ENCODE data around the gene SMIM23. TPM values are rescaled to one million over a fixed set of nuclear protein-coding genes. Genes with fewer than 3 reads are reported as not detected.

The SMIM23 gene
- total RNA-seq, 1 experiment from 2014 or later, result not detected

DNA sequence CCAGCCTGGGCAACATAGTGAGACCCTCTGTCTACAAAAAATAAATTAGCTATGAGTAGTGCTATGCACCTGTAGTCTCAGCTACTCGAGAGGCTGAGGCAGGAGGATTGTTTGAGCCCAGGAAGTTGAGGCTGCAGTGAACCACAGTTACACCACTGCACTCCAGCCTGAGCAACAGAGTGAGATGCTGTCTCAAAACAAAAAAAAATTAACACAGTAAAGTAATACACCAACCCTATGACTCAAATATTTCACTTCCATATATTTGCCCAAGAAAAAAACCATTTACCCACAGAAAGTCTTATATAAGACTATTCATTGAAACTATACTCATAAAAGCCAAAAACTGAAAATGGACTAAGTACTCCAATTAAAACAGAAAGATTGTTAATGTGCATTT, 16.2 kb downstream of the SMIM23 start (continued):
- TF ChIP-seq, protein P1, sequence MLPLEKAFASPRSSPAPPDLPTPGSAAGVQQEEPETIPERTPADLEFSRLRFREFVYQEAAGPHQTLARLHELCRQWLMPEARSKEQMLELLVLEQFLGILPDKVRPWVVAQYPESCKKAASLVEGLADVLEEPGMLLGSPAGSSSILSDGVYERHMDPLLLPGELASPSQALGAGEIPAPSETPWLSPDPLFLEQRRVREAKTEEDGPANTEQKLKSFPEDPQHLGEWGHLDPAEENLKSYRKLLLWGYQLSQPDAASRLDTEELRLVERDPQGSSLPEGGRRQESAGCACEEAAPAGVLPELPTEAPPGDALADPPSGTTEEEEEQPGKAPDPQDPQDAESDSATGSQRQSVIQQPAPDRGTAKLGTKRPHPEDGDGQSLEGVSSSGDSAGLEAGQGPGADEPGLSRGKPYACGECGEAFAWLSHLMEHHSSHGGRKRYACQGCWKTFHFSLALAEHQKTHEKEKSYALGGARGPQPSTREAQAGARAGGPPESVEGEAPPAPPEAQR (CRISPR knock-in tag; IDR thresholded peaks at IDR 0.05), result no peak

DNA sequence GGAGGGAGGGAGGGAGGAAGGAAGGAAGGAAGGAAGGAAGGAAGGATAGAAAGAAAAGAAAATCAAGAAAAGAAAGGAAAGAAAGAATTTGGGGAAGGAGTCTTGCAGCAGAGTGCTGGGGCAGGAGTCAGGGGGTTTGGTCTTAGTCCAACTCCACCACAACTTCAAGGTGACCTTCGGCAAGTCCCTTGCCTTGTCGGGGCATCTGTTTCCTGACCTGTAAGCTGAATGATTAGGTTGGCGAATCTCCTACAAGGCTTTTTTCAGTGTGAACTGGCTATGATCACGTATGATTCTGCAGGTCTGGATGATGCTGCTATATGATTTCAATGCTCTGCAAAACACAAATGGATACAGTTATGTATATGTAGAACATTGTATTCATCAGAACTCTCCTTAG, 20.1 kb downstream of the SMIM23 start:
- H3K27me3 Mint-ChIP-seq (ENCODE audit: low read depth), result no peaks in the 10 kb centered on the region; the same call in 1 of the 2 replicates
- peaks cover 8% of the 10 kb centered on the region for H3K9me3 Mint-ChIP-seq
- CTCF ChIA-PET, result interaction anchor here (0.8 kb wide), 1 partner anchor 632 kb away, joined by 3 read pairs; no protein-coding TSS in a partner anchor
- DNase-seq (ENCODE audit: low spot score) (no peak), ATAC-seq (no peak)
- no peak overlapping the region for H3K4me3 Mint-ChIP-seq
- POLR2A ChIA-PET, result no interaction called here
- TF ChIP-seq ZNF671 (CRISPR knock-in tag; IDR thresholded peaks at IDR 0.05) (no peak), ZNF219 (CRISPR knock-in tag; IDR thresholded peaks at IDR 0.05; ENCODE audit: borderline replicate concordance) (no peak), ZNF121 (CRISPR knock-in tag; IDR thresholded peaks at IDR 0.05) (no peak), CREB1 (CRISPR knock-in tag; IDR thresholded peaks at IDR 0.05) (no peak), FOXK1 (CRISPR knock-in tag; IDR thresholded peaks at IDR 0.05) (no peak), NFE2L1 (CRISPR knock-in tag; IDR thresholded peaks at IDR 0.05) (no peak), SP1 (CRISPR knock-in tag; conservative IDR thresholded peaks at IDR 0.05) (no peak), KAT7 (CRISPR knock-in tag; IDR thresholded peaks at IDR 0.05; ENCODE audit: borderline replicate concordance) (no peak), ZNF232 (CRISPR knock-in tag; IDR thresholded peaks at IDR 0.05) (no peak), IRF2 (CRISPR knock-in tag; IDR thresholded peaks at IDR 0.05; ENCODE audit: borderline replicate concordance, low read depth) (no peak), NFYB (CRISPR knock-in tag; conservative IDR thresholded peaks at IDR 0.05; ENCODE audit: low read depth) (no peak), FOXJ3 (CRISPR knock-in tag; IDR thresholded peaks at IDR 0.05; ENCODE audit: borderline replicate concordance) (no peak)
- TF ChIP-seq, protein P2, sequence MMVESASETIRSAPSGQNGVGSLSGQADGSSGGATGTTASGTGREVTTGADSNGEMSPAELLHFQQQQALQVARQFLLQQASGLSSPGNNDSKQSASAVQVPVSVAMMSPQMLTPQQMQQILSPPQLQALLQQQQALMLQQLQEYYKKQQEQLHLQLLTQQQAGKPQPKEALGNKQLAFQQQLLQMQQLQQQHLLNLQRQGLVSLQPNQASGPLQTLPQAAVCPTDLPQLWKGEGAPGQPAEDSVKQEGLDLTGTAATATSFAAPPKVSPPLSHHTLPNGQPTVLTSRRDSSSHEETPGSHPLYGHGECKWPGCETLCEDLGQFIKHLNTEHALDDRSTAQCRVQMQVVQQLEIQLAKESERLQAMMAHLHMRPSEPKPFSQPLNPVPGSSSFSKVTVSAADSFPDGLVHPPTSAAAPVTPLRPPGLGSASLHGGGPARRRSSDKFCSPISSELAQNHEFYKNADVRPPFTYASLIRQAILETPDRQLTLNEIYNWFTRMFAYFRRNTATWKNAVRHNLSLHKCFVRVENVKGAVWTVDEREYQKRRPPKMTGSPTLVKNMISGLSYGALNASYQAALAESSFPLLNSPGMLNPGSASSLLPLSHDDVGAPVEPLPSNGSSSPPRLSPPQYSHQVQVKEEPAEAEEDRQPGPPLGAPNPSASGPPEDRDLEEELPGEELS (CRISPR knock-in tag; IDR thresholded peaks at IDR 0.05), result no peak
- TF ChIP-seq, protein P3, sequence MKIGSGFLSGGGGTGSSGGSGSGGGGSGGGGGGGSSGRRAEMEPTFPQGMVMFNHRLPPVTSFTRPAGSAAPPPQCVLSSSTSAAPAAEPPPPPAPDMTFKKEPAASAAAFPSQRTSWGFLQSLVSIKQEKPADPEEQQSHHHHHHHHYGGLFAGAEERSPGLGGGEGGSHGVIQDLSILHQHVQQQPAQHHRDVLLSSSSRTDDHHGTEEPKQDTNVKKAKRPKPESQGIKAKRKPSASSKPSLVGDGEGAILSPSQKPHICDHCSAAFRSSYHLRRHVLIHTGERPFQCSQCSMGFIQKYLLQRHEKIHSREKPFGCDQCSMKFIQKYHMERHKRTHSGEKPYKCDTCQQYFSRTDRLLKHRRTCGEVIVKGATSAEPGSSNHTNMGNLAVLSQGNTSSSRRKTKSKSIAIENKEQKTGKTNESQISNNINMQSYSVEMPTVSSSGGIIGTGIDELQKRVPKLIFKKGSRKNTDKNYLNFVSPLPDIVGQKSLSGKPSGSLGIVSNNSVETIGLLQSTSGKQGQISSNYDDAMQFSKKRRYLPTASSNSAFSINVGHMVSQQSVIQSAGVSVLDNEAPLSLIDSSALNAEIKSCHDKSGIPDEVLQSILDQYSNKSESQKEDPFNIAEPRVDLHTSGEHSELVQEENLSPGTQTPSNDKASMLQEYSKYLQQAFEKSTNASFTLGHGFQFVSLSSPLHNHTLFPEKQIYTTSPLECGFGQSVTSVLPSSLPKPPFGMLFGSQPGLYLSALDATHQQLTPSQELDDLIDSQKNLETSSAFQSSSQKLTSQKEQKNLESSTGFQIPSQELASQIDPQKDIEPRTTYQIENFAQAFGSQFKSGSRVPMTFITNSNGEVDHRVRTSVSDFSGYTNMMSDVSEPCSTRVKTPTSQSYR (CRISPR knock-in tag; IDR thresholded peaks at IDR 0.05), result no peak
- TF ChIP-seq, protein P4, sequence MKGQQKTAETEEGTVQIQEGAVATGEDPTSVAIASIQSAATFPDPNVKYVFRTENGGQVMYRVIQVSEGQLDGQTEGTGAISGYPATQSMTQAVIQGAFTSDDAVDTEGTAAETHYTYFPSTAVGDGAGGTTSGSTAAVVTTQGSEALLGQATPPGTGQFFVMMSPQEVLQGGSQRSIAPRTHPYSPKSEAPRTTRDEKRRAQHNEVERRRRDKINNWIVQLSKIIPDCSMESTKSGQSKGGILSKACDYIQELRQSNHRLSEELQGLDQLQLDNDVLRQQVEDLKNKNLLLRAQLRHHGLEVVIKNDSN (CRISPR knock-in tag; IDR thresholded peaks at IDR 0.05), result no peak
- TF ChIP-seq, protein P1 (CRISPR knock-in tag; IDR thresholded peaks at IDR 0.05), result no peak
- TF ChIP-seq, protein P5, sequence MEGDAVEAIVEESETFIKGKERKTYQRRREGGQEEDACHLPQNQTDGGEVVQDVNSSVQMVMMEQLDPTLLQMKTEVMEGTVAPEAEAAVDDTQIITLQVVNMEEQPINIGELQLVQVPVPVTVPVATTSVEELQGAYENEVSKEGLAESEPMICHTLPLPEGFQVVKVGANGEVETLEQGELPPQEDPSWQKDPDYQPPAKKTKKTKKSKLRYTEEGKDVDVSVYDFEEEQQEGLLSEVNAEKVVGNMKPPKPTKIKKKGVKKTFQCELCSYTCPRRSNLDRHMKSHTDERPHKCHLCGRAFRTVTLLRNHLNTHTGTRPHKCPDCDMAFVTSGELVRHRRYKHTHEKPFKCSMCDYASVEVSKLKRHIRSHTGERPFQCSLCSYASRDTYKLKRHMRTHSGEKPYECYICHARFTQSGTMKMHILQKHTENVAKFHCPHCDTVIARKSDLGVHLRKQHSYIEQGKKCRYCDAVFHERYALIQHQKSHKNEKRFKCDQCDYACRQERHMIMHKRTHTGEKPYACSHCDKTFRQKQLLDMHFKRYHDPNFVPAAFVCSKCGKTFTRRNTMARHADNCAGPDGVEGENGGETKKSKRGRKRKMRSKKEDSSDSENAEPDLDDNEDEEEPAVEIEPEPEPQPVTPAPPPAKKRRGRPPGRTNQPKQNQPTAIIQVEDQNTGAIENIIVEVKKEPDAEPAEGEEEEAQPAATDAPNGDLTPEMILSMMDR (IDR thresholded peaks at IDR 0.05), result no peak
- no peaks in the 10 kb centered on the region for H3K36me3 Mint-ChIP-seq
- H3K4me1 Mint-ChIP-seq, result peaks cover 21% of the 10 kb centered on the region
- no peak overlapping the region for H3K27ac Mint-ChIP-seq
